ENCODE results near the gene CHI3L2. TPM values are rescaled to one million over a fixed set of nuclear protein-coding genes. Genes with fewer than 3 reads are reported as not detected.

CHI3L2 gene
- total and polyA plus RNA-seq, 10 of the 15 experiments (the other 5 are each of a cell fraction or from before 2014, with no cell fraction given), result 37.1 to 508 (median 98.3) TPM

- H3K9ac ChIP-seq (ENCODE audit: control insufficient read depth, insufficient read depth, low read length), result peak overlapping the region; percentile 97
- in situ Hi-C loops (cut with MboI), result loop anchor here (5.0 to 10.0 kb wide), 3 partner anchors 109 to 542 kb away; no protein-coding TSS in a partner anchor
- peak overlapping the region; percentile 100 for H3K27ac ChIP-seq (ENCODE audit: control insufficient read depth, insufficient read depth)
- peak overlapping the region; percentile 53 for H2AFZ ChIP-seq (ENCODE audit: control insufficient read depth, low read depth, low read length)
- ChIA-PET RAD21 (ENCODE audit: unreplicated experiment) (interaction anchor here (0.7 to 4.1 kb wide), 35 partner anchors 9 to 546 kb away, joined by 3 to 37 read pairs (median 5); partner anchors contain the start of genes CD53, CEPT1, DDX20 and DENND2D), POLR2A (interaction anchor here (0.5 to 1.8 kb wide), 9 partner anchors 9 to 908 kb away, joined by 3 to 8 read pairs (median 4); partner anchors contain the start of gene CD53), CTCF (interaction anchor here (0.6 to 7.4 kb wide), 41 partner anchors 9 to 546 kb away, joined by 3 to 117 read pairs (median 5); partner anchors contain the start of genes CEPT1, DRAM2 and INKA2), SMC1A (ENCODE audit: uncharacterized antibody, unreplicated experiment) (interaction anchor here (0.6 to 12.4 kb wide), 37 partner anchors 8 to 458 kb away, joined by 3 to 164 read pairs (median 4); partner anchors contain the start of genes CEPT1, DENND2D and DRAM2)
- H3K4me1 ChIP-seq (ENCODE audit: control insufficient read depth, insufficient read depth, low read length), result peaks cover 86% of the 10 kb centered on the region
- no TSS peak for BruUV-seq (replicated peaks)
- no peak overlapping the region; the same call in 1 of the 2 replicates for H3K4me3 ChIP-seq
- 28% methylated on average over 6 of the region's 6 CpGs for WGBS (ENCODE audit: insufficient coverage, insufficient replicate concordance, low lambda C conversion rate, missing lambda C conversion rate)
- FAIRE-seq, result no peak
- peaks cover 13% of the 10 kb centered on the region for H3K79me2 ChIP-seq (ENCODE audit: control insufficient read depth, insufficient read depth, low read length)
- no peaks in the 10 kb centered on the region for H3K27me3 ChIP-seq (replicated peaks in 1 of 2; ENCODE audit: control insufficient read depth in 2 of 2, insufficient read depth in 2 of 2, low read length in 1 of 2)
- H3K4me2 ChIP-seq (ENCODE audit: control insufficient read depth, insufficient read depth), result peak overlapping the region; percentile 93
- no peak for ATAC-seq
- H3K9me3 ChIP-seq (replicated peaks; ENCODE audit: control insufficient read depth, insufficient read depth, low read length), result no peaks in the 10 kb centered on the region
- no peaks in the 10 kb centered on the region for H3K36me3 ChIP-seq (ENCODE audit: control insufficient read depth in 2 of 2, insufficient read depth in 2 of 2, low read length in 1 of 2)
- no peaks in the 10 kb centered on the region for H4K20me1 ChIP-seq (ENCODE audit: control insufficient read depth, insufficient read depth)
- DNase-seq (ENCODE audit: low read depth, low spot score), result no peak
- intact Hi-C loops (cut with micrococcal nuclease; ENCODE audit: unreplicated experiment), result loop anchor here (1.0 to 10.0 kb wide), 10 partner anchors 36 to 588 kb away; partner anchors contain the start of genes C1orf162 and LRIF1
- TF ChIP-seq NBN (IDR thresholded peaks at IDR 0.05) (0 out of 2 replicates have a peak, but pooled peaks have one; percentile 7), NRF1 (conservative IDR thresholded peaks at IDR 0.05; ENCODE audit: low read depth, low read length) (no peak), EED (IDR thresholded peaks at IDR 0.05; ENCODE audit: low read depth) (peak; percentile 6), SMARCA5 (IDR thresholded peaks at IDR 0.05) (no peak), MEF2A (IDR thresholded peaks at IDR 0.05; ENCODE audit: insufficient read depth, low read depth, low read length) (no peak), CBX5 (IDR thresholded peaks at IDR 0.05; ENCODE audit: low read depth) (no peak), SKIL (IDR thresholded peaks at IDR 0.05; ENCODE audit: low read depth, poor library complexity, severe bottlenecking) (peak; percentile 44), E2F8 (IDR thresholded peaks at IDR 0.05; ENCODE audit: low read depth, partially characterized antibody) (peak; percentile 12), MLLT1 (IDR thresholded peaks at IDR 0.05) (no peak), TAF1 (IDR thresholded peaks at IDR 0.05; ENCODE audit: borderline replicate concordance, low read depth, low read length) (peak; percentile 52; the same call in 1 of the 2 replicates), RAD21 (IDR thresholded peaks at IDR 0.05; ENCODE audit: insufficient read depth, low read depth, low read length) (no peak), ZNF207 (IDR thresholded peaks at IDR 0.05; ENCODE audit: borderline replicate concordance) (peak; percentile 1; the same call in 1 of the 2 replicates), RELB (IDR thresholded peaks at IDR 0.05; ENCODE audit: low read depth) (0 out of 2 replicates have a peak, but pooled peaks have one; percentile 30)
Measured at GRCh38 chr1:111223126-111223685, 4.3 kb upstream of the CHI3L2 start.

Data from GM12878 (cell line).